ENCODE data around the gene BLOC1S3. TPM values are rescaled to one million over a fixed set of nuclear protein-coding genes. Genes with fewer than 3 reads are reported as not detected.

The BLOC1S3 gene
- polyA plus RNA-seq, 1 donor from 2014 or later: 16.2 TPM

DNA sequence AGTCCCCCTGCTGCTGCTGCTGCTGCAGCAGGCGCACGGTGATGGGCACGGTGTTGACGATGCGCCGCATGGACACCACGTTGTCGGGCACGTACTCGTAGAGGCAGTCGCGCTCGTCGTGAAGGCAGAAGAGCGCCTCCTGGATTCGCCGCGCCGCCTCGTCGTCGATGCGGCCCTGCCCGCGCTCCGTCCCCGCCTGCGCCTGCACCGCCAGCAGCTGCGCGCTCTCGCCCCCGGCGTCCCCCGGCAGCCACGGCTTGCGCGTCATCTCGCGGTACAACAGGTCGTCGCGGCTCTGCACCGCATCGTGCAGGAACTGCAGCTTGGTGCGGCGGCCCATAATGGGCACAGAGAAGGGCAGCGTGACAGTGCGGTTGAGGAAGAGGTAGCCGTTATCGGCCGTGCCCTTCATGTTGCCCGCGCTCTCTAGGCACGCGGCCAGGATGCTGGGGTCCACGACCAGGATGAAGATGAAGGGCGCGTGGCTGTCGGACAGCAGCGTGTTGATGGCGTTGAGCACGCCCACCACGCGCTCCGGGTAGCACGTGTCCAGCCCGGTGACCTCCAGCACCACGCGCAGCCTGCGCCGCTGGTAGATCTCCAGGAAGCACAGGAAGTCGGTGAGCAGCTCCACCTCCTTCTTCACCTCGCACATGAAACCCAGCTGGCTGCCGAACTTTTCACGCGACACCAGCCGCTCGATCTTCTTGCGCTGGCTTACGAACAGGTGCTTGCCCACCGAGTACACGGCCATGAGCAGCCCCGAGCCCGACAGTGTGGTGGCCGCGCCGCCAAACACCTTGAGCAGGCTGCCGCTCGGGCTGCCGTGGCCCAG, 25.9 kb upstream of the BLOC1S3 start:
- H3K4me1 Mint-ChIP-seq: peaks cover 0 to 13% (median 12%) of the 10 kb centered on the region in 3 donors
- H3K27me3 Mint-ChIP-seq: peaks cover 39% of the 10 kb centered on the region
- H3K4me3 Mint-ChIP-seq: peak overlapping the region; percentile 78 to 90 (median 84)
- peak overlapping the region in 2 of 3 donors; percentile 39 to 87 for H3K27ac Mint-ChIP-seq
- H3K36me3 Mint-ChIP-seq: peaks cover 1% of the 10 kb centered on the region
- peaks cover 0 to 4% (median 0%) of the 10 kb centered on the region in 3 donors for H3K9me3 Mint-ChIP-seq

DNA sequence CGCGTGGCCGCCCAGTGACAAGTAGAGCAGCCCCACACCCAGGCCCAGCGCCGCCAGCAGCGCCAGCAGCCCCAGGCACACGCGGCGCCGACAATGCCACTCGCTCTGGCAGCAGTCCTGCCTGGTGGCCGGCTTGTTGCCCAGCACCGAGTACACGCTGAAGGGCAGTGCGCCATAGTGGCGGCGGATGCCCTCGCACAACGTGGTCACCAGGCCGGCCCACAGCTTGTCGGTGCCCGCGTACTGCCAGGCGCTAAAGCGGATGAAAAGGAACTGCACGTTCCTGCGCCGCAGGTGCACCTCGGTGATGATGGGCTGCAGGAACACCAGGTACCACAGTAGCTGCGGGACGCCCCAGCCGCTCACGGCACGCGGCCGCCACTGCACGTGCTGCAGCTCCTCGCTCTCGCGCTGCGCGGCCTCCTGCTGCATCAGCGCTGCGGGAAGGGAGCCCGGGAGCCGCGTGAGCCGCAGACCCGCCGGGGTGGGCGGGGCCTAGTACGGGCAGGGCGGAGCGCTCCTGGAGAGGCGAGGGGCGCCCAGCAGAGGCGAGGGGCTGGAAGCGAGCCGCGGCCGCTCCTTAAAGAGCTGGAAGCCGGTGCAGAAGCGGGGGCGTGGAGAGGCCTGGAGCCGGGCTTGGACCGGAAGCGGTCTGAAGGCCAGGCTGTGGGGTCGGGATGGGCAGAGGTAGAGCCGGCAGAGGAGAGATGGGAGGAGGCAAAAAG, 25.1 kb upstream of the BLOC1S3 start:
- H3K9me3 Mint-ChIP-seq: peaks cover 0 to 4% (median 0%) of the 10 kb centered on the region in 3 donors
- H3K36me3 Mint-ChIP-seq: peaks cover 1% of the 10 kb centered on the region
- peak overlapping the region; percentile 78 to 90 (median 84) for H3K4me3 Mint-ChIP-seq
- H3K27me3 Mint-ChIP-seq: peaks cover 43% of the 10 kb centered on the region
- no peak overlapping the region for H3K27ac Mint-ChIP-seq
- H3K4me1 Mint-ChIP-seq: peaks cover 0 to 13% (median 12%) of the 10 kb centered on the region in 3 donors

- H3K36me3 Mint-ChIP-seq: peaks cover 1% of the 10 kb centered on the region
- H3K4me1 Mint-ChIP-seq: peaks cover 0 to 13% (median 12%) of the 10 kb centered on the region in 3 donors
- H3K4me3 Mint-ChIP-seq: peak overlapping the region; percentile 59 to 88 (median 76)
- peaks cover 47% of the 10 kb centered on the region for H3K27me3 Mint-ChIP-seq
- H3K9me3 Mint-ChIP-seq: peaks cover 0 to 4% (median 0%) of the 10 kb centered on the region in 3 donors
- no peak overlapping the region for H3K27ac Mint-ChIP-seq
Observed at GRCh38 chr19:45154064-45154827, 24.3 kb upstream of the BLOC1S3 start.

GRCh38 chr19:45156011-45156630, 22.5 kb upstream of the BLOC1S3 start:
- H3K9me3 Mint-ChIP-seq: peaks cover 0 to 4% (median 0%) of the 10 kb centered on the region in 3 donors
- H3K27ac Mint-ChIP-seq: peak overlapping the region in 1 of 3 donors; percentile 25
- no peak overlapping the region for H3K4me3 Mint-ChIP-seq
- H3K4me1 Mint-ChIP-seq: peaks cover 0 to 13% (median 12%) of the 10 kb centered on the region in 3 donors
- peaks cover 50% of the 10 kb centered on the region for H3K27me3 Mint-ChIP-seq
- peaks cover 1% of the 10 kb centered on the region for H3K36me3 Mint-ChIP-seq

- peaks cover 0 to 4% (median 0%) of the 10 kb centered on the region in 3 donors for H3K9me3 Mint-ChIP-seq
- peaks cover 1% of the 10 kb centered on the region for H3K36me3 Mint-ChIP-seq
- peak overlapping the region in 1 of 3 donors; percentile 46 for H3K27ac Mint-ChIP-seq
- H3K27me3 Mint-ChIP-seq: peaks cover 45% of the 10 kb centered on the region
- H3K4me3 Mint-ChIP-seq: peak overlapping the region in 1 of 4 donors; percentile 79
- H3K4me1 Mint-ChIP-seq: peaks cover 0 to 13% (median 12%) of the 10 kb centered on the region in 3 donors
Observed at GRCh38 chr19:45156751-45157150, 21.8 kb upstream of the BLOC1S3 start.

DNA sequence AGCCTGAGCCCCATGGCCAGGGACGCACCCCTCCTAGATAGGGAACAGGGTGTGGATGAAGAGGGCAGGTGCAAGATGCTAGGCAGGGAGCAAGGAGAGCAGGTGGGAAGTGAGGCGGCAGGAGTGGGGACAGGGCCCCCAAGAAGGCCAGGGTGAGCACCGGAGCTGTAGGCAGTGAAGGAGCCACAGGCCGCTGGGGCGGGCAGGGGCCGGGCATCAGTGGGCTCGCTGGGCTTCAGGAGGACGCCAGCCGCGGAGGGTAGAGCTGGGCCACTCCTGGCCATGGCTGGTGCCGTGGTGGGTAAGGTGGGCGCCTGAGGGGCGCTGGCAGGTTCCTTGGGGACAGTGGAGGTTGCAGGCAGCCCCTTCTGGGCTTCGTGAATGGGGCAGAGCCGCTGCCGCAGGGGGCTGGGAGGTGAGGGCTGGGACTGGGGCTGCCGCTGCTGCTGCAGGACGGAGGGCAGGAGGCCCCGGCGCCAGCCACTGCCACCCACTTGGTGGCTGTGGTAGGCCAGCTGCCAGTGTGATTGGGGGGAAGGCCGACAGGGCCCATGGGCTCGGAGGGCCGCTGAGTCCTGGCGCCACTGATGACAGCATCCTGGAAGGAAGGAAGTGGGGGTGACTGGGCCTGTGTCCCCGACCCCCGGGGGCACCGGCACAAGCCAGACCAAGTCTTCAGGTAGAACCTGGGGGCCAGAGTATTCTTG, 19.9 kb upstream of the BLOC1S3 start:
- H3K4me1 Mint-ChIP-seq: peaks cover 0 to 9% (median 8%) of the 10 kb centered on the region in 3 donors
- H3K27ac Mint-ChIP-seq: peak overlapping the region in 1 of 3 donors; percentile 59
- no peaks in the 10 kb centered on the region for H3K9me3 Mint-ChIP-seq
- peaks cover 38% of the 10 kb centered on the region for H3K27me3 Mint-ChIP-seq
- H3K4me3 Mint-ChIP-seq: peak overlapping the region in 1 of 4 donors; percentile 8
- H3K36me3 Mint-ChIP-seq: peaks cover 1% of the 10 kb centered on the region

DNA sequence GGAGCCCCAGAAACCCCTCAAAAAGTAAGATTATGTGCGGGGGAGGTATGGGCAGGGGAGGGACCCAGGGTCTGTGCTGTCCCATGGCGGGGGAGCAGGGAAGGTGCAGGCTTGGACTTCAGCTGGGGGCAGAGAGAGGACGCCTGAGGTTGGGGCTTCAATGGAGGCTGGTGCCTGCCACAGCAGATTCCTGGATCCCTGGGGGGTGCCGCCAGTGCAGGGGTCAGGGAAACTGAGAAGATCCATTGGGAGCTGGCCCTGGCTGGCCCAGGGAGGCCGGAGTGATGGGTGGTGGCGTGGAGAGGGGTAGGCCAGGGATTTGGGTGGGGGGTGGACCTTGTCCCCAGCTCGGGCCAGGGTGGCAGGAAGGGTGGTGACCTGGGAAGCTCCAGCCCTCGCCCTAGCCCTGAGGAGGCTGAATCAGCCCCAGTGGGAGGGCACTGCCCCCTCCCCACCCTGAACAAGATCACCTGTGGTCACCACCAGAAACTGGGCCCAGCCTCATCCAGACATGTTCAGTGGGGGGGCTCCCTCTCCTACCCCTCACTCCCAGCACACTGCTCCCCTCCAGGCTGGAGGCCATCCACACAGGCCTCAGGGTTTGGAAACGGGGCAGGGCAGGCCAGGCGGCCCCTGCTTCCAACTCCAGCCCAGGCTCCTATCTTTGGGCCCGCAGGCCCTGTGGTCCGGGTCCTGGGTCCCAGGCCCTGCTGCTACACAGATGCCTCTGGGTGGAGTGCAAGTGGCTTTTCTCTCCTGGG, 19.2 kb upstream of the BLOC1S3 start:
- Mint-ChIP-seq H3K9me3 (no peaks in the 10 kb centered on the region), H3K27ac (no peak overlapping the region), H3K27me3 (peaks cover 32% of the 10 kb centered on the region), H3K36me3 (peaks cover 1% of the 10 kb centered on the region), H3K4me3 (no peak overlapping the region), H3K4me1 (peaks cover 0 to 2% (median 2%) of the 10 kb centered on the region in 3 donors)

DNA sequence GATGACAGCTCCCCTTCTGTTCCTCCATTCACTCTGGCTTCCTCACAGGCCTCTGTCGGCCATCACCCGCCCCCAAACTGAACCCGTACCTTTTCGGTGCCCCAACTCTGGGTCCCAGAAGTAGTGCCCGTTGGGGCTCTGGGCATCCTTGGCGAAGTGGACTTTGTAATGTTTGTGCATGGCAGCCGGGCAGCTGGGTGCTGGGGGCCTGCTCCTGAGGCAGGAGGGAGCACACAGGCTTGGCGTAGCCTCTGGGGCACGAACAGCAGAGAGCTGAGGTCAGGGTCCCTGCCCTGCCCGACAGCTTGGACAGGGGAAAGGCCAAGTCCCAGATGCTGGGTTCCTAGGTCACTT, 18.6 kb upstream of the BLOC1S3 start:
- H3K27me3 Mint-ChIP-seq: peaks cover 28% of the 10 kb centered on the region
- peaks cover 1% of the 10 kb centered on the region for H3K36me3 Mint-ChIP-seq
- peaks cover 0 to 4% (median 2%) of the 10 kb centered on the region in 3 donors for H3K4me1 Mint-ChIP-seq
- peak overlapping the region in 1 of 3 donors; percentile 39 for H3K27ac Mint-ChIP-seq
- no peak overlapping the region for H3K4me3 Mint-ChIP-seq
- H3K9me3 Mint-ChIP-seq: no peaks in the 10 kb centered on the region

DNA sequence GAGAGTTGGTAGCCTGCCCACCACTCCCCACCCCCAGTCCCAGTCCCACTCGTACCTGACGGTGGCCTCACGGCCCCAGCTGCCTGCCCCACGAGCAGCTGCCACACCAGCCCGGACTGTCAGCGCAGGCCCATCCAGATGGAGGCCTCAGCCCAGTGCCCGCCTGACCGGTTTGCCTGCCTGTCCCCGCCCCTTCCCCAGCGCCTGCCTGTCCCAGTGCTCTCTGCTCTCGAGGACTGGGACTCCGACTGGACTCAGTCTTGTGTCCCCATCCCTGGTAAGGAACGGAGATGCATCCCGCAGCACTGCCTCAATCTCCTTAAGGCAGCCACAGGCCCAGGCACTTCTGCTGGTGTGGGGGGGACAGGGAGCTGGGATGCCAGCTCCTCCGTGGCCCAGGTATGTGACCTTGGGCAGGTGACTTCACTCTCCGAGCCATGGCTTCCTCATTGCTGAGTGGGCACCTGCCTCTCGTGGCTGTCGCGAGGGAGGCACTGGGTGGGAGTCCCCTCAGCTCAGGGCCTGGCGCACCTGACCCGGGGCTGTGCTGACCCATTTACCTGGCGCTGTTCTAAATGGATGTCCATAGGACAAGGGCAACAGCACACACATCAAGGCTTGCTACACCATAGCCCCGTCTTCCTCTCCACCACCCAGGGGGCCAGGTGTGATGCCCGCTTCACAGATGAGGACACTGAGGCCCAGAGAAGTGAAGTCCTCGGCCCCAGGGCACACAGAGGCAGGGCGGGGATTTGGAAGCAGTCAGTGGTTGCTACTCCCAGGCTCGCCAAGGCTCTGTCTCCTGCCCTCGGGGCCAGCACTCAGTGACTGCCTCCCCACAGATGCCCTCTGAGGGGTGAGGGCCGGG, 17.5 kb upstream of the BLOC1S3 start, which contains the start of gene NKPD1:
NKPD1 (minus strand) TSS at position 113 of the 868 bp plus-strand sequence. CDS start 832 bp downstream, outside the sequence.
- peak within 1 kb of the TSS in 1 of 3 donors; percentile 39 for H3K27ac Mint-ChIP-seq
- H3K36me3 Mint-ChIP-seq: peaks cover 1% of the 10 kb centered on the region
- peaks cover 0 to 6% (median 1%) of the 10 kb centered on the region in 3 donors for H3K4me1 Mint-ChIP-seq
- H3K4me3 Mint-ChIP-seq: no peak within 1 kb of the TSS
- peaks cover 22% of the 10 kb centered on the region for H3K27me3 Mint-ChIP-seq
- no peaks in the 10 kb centered on the region for H3K9me3 Mint-ChIP-seq

DNA sequence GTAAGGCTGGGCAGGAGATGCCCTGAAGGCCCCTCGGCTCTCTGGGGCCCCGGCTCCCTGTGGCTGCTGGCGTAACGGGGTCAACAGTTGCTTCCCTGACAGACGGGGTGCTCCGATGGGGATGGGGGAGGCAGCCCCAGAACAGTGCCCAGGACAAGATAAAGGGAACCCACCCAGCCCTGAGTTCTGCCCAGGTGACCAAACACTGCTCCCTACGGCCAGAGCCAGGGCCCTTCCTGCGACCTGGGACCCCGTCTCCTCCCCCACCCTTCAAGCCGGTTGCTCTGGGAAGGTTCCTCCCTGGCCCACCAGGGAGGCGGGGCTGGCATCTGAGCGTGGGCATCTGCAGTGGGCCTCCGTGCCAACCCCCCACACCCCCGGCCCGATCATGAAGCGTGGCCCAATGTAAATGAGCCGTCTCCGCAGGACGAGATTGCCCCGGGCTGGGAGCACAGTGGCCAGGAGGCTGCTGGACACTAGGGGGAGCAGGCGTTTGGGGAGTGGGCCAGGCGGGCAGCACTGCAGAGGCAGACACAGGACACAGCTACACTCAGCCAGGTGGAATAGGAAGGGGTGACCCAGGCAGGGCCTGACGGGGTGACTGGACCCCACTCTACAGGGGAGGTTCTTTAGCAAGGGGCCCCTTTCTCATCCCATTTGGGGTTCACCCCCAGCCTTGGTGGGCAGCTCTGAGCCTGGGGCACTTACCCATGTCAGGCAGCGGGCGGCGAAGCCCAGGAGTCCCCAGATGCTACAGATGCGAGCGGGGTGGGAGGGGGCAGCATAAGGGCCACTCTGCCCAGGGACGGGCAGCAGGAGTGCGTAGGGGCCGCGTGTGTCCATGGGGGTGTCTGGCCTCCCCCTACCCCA, 16.6 kb upstream of the BLOC1S3 start:
- Mint-ChIP-seq H3K4me3 (no peak overlapping the region), H3K4me1 (peaks cover 1 to 5% (median 1%) of the 10 kb centered on the region in 3 donors), H3K36me3 (no peaks in the 10 kb centered on the region), H3K9me3 (no peaks in the 10 kb centered on the region), H3K27ac (no peak overlapping the region), H3K27me3 (peaks cover 17% of the 10 kb centered on the region)

DNA sequence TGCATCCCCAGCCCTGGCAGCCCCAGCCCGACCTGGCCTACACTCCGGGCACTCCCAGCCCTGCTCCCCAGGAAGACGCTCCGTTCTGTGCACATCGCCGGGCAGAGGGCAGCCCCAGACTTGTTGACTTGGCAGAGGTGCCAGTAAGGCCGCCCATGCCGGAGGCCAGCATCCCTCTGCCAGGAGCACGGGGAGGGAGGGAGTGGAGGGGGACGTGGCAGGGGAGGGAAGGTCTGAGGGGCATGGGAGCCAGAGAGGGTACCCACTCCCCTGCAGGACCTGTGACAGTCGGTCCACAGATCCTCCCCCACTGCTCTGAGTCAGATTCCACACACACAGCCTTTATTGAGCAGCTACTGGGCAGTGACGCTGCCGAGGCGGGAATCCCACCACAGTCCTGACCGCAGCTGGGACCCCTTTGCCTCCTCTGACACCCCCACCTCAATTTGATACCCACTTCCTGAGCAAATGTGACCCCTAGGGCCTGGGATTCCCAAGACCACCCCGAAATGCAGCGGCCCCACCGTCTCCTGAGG, 15.9 kb upstream of the BLOC1S3 start:
- Mint-ChIP-seq H3K9me3 (no peaks in the 10 kb centered on the region), H3K4me3 (no peak overlapping the region), H3K27ac (no peak overlapping the region), H3K4me1 (peaks cover 1 to 5% (median 4%) of the 10 kb centered on the region in 3 donors), H3K36me3 (no peaks in the 10 kb centered on the region), H3K27me3 (peaks cover 12% of the 10 kb centered on the region)

Data from IgD-negative memory B cell (primary cell).